Measurements from ENCODE around the gene NCAM1.

GRCh38 chr11:113059548-113059947, 98.3 kb downstream of the NCAM1 start:
- TF ChIP-seq MAX (CRISPR knock-in tag; IDR thresholded peaks at IDR 0.05): no peak
- TF ChIP-seq PREB (CRISPR knock-in tag; IDR thresholded peaks at IDR 0.05; ENCODE audit: borderline replicate concordance): no peak
- no peak for TF ChIP-seq CTCF (IDR thresholded peaks at IDR 0.05)
- no peak for TF ChIP-seq ZNF232 (CRISPR knock-in tag; IDR thresholded peaks at IDR 0.05)
- TF ChIP-seq USF2 (CRISPR knock-in tag; IDR thresholded peaks at IDR 0.05): no peak
- no peak for TF ChIP-seq ZNF416 (CRISPR knock-in tag; IDR thresholded peaks at IDR 0.05)
- TF ChIP-seq FOXK1 (CRISPR knock-in tag; IDR thresholded peaks at IDR 0.05): no peak
